ENCODE data around the gene SRP72.
"Not testable (repeated sequence)": the region's sequence is repeated elsewhere in the genome, so short reads cannot be mapped to it uniquely, and the experiment has no call there.

SRP72 gene

GRCh38 chr4:56467284-56468096 is at the start of gene SRP72:
SRP72 (plus strand) TSS chr4:56467617; CDS start chr4:56467636, 19 bp downstream.
- peak; percentile 76 for DNase-seq (ENCODE audit: low read depth)

GRCh38 chr4:56424176-56424575 is 43.2 kb upstream of the SRP72 start:
- DNase-seq (ENCODE audit: low read depth): no peak

GRCh38 chr4:56424697-56425514 is 42.5 kb upstream of the SRP72 start:
- no peak for DNase-seq (ENCODE audit: low read depth)

GRCh38 chr4:56425518-56425917 is 41.9 kb upstream of the SRP72 start:
- no peak for DNase-seq (ENCODE audit: low read depth)

GRCh38 chr4:56426273-56426672 is 41.1 kb upstream of the SRP72 start:
- no peak for DNase-seq (ENCODE audit: low read depth)

GRCh38 chr4:56427179-56427578 is 40.2 kb upstream of the SRP72 start:
- no peak for DNase-seq (ENCODE audit: low read depth)

GRCh38 chr4:56430203-56430602 is 37.2 kb upstream of the SRP72 start:
- no peak for DNase-seq (ENCODE audit: low read depth)

- no peak for DNase-seq (ENCODE audit: low read depth)
Measured at GRCh38 chr4:56433280-56433679, 34.1 kb upstream of the SRP72 start.

GRCh38 chr4:56434599-56435139 is 32.7 kb upstream of the SRP72 start:
- no peak for DNase-seq (ENCODE audit: low read depth)

- DNase-seq (ENCODE audit: low read depth): peak; percentile 96
Measured at GRCh38 chr4:56435140-56435926, 32.1 kb upstream of the SRP72 start, which contains the start of gene PPAT. PPAT (minus strand) TSS chr4:56435615; CDS start chr4:56435477, 138 bp downstream.

GRCh38 chr4:56438766-56439165 is 28.7 kb upstream of the SRP72 start:
- DNase-seq (ENCODE audit: low read depth): no peak

- no peak for DNase-seq (ENCODE audit: low read depth)
Measured at GRCh38 chr4:56440983-56441382, 26.4 kb upstream of the SRP72 start.

- no peak for DNase-seq (ENCODE audit: low read depth)
Measured at GRCh38 chr4:56444719-56445118, 22.7 kb upstream of the SRP72 start.

- no peak for DNase-seq (ENCODE audit: low read depth)
Measured at GRCh38 chr4:56445699-56446098, 21.7 kb upstream of the SRP72 start.

- no peak for DNase-seq (ENCODE audit: low read depth)
Measured at GRCh38 chr4:56448301-56448700, 19.1 kb upstream of the SRP72 start.

GRCh38 chr4:56449475-56449874 is 17.9 kb upstream of the SRP72 start:
- DNase-seq (ENCODE audit: low read depth): not testable (repeated sequence)

GRCh38 chr4:56450342-56450741 is 17.1 kb upstream of the SRP72 start:
- no peak for DNase-seq (ENCODE audit: low read depth)

GRCh38 chr4:56460085-56460484 is 7.3 kb upstream of the SRP72 start:
- no peak for DNase-seq (ENCODE audit: low read depth)

GRCh38 chr4:56462157-56462556 is 5.3 kb upstream of the SRP72 start:
- no peak for DNase-seq (ENCODE audit: low read depth)

- DNase-seq (ENCODE audit: low read depth): no peak
Measured at GRCh38 chr4:56463711-56464110, 3.7 kb upstream of the SRP72 start.

- no peak for DNase-seq (ENCODE audit: low read depth)
Measured at GRCh38 chr4:56464581-56464980, 2.8 kb upstream of the SRP72 start.

Data from stimulated activated CD8-positive, alpha-beta memory T cell treated with anti-CD3 and anti-CD28 coated beads, Interleukin-12 subunit alpha, Interleukin-12 subunit beta, amount 100 ng/mL, for 4 hours (primary cell).